NCI-H1694 (cell line): ENCODE results near the gene IL1RAPL1.
"Not testable (repeated sequence)": the region's sequence is repeated elsewhere in the genome, so short reads cannot be mapped to it uniquely, and the experiment has no call there.

ENCODE experiments used
- DNase-seq: peaks from one replicate; lab custom pipeline; 2025; lab: John Stamatoyannopoulos, UW

Gene IL1RAPL1

GRCh38 chrX:28628120-28628519 is 40.9 kb downstream of the IL1RAPL1 start:
- DNase-seq = no peak

- DNase-seq = no peak
These were observed 51.5 kb downstream of the IL1RAPL1 start for GRCh38 chrX:28638775-28639174.

GRCh38 chrX:28639451-28639850 is 52.2 kb downstream of the IL1RAPL1 start:
- no peak for DNase-seq

- no peak for DNase-seq
These were observed 62.3 kb downstream of the IL1RAPL1 start for GRCh38 chrX:28649541-28649940.

GRCh38 chrX:28651186-28651585 is 63.9 kb downstream of the IL1RAPL1 start:
- DNase-seq = no peak

GRCh38 chrX:28659269-28659668 is 72.0 kb downstream of the IL1RAPL1 start:
- no peak for DNase-seq

GRCh38 chrX:28665778-28666177 is 78.5 kb downstream of the IL1RAPL1 start:
- DNase-seq = no peak

GRCh38 chrX:28668303-28668702 is 81.1 kb downstream of the IL1RAPL1 start:
- no peak for DNase-seq

- DNase-seq = no peak
These were observed 81.7 kb downstream of the IL1RAPL1 start for GRCh38 chrX:28668957-28669356.

- no peak for DNase-seq
These were observed 82.8 kb downstream of the IL1RAPL1 start for GRCh38 chrX:28670074-28670473.

- DNase-seq = no peak
These were observed 87.9 kb downstream of the IL1RAPL1 start for GRCh38 chrX:28675173-28675572.

- DNase-seq = no peak
These were observed 105.9 kb downstream of the IL1RAPL1 start for GRCh38 chrX:28693101-28693500.

- DNase-seq = no peak
These were observed 110.5 kb downstream of the IL1RAPL1 start for GRCh38 chrX:28697732-28698131.

- no peak for DNase-seq
These were observed 114.0 kb downstream of the IL1RAPL1 start for GRCh38 chrX:28701222-28701621.

GRCh38 chrX:28706964-28707363 is 119.7 kb downstream of the IL1RAPL1 start:
- no peak for DNase-seq

- DNase-seq = no peak
These were observed 122.2 kb downstream of the IL1RAPL1 start for GRCh38 chrX:28709421-28709820.

GRCh38 chrX:28717864-28718263 is 130.6 kb downstream of the IL1RAPL1 start:
- DNase-seq = no peak

GRCh38 chrX:28718450-28718849 is 131.2 kb downstream of the IL1RAPL1 start:
- no peak for DNase-seq

GRCh38 chrX:28719620-28720019 is 132.4 kb downstream of the IL1RAPL1 start:
- DNase-seq = no peak

- no peak for DNase-seq
These were observed 165.1 kb downstream of the IL1RAPL1 start for GRCh38 chrX:28752330-28752729.

GRCh38 chrX:28756175-28756574 is 168.9 kb downstream of the IL1RAPL1 start:
- DNase-seq = no peak

- DNase-seq = no peak
These were observed 169.4 kb downstream of the IL1RAPL1 start for GRCh38 chrX:28756647-28757046.

- no peak for DNase-seq
These were observed 170.0 kb downstream of the IL1RAPL1 start for GRCh38 chrX:28757290-28757689.

- DNase-seq = not testable (repeated sequence)
These were observed 179.3 kb downstream of the IL1RAPL1 start for GRCh38 chrX:28766561-28766960.

- DNase-seq = no peak
These were observed 186.6 kb downstream of the IL1RAPL1 start for GRCh38 chrX:28773807-28774206.
